HUES64 (cell line): ENCODE results near the gene ECHDC3.

Experiments used
- H3K27ac ChIP-seq: 2 replicates; pipeline ENCODE4 v1.7.0; 2013; ENCODE audit warnings: low read depth, low read length, inconsistent platforms
- H3K27me3 ChIP-seq: 2 replicates; pipeline ENCODE4 v1.6.1; 2013; ENCODE audit warnings: mild to moderate bottlenecking, low read length; ENCODE audit not compliant: insufficient read depth
- H3K36me3 ChIP-seq: 2 replicates; pipeline ENCODE4 v1.6.1; 2013; ENCODE audit warnings: mild to moderate bottlenecking, low read length; ENCODE audit not compliant: insufficient read depth
- H3K4me1 ChIP-seq: 2 replicates; pipeline ENCODE4 v1.6.1; 2013; ENCODE audit warnings: mild to moderate bottlenecking, low read length, moderate library complexity; ENCODE audit not compliant: insufficient read depth
- H3K4me3 ChIP-seq: 2 replicates; pipeline ENCODE4 v1.5.1; 2013; ENCODE audit warnings: mild to moderate bottlenecking, low read length, moderate library complexity
- H3K9ac ChIP-seq: 2 replicates; pipeline ENCODE4 v1.6.1; 2013; ENCODE audit warnings: mild to moderate bottlenecking, low read depth, low read length
- H3K9me3 ChIP-seq: 2 replicates; pipeline ENCODE4 v1.6.1; 2013; ENCODE audit warnings: low read depth, low read length; ENCODE audit not compliant: insufficient read depth
- WGBS: fragments of 150-250, 120-280 bp; methylation state at CpG from one replicate; pipeline ENCODE4 v1.1.7; 2013; ENCODE audit warnings: missing lambda C conversion rate; 5-methylcytosine and 5-hydroxymethylcytosine counted together

ECHDC3 gene

GRCh38 chr10:11762706-11763500 is 20.7 kb downstream of the ECHDC3 start:
- 91% methylated on average over 32 of the region's 32 CpGs for WGBS
- Histone ChIP-seq H3K27me3 (no peaks in the 10 kb centered on the region), H3K36me3 (0 out of 2 replicates have a peak, but pooled peaks cover 2% of the 10 kb centered on the region), H3K4me1 (no peaks in the 10 kb centered on the region), H3K27ac (no peak overlapping the region), H3K9me3 (no peaks in the 10 kb centered on the region), H3K4me3 (no peak overlapping the region), H3K9ac (no peak overlapping the region)

- no peak overlapping the region for H3K9ac ChIP-seq
- H3K36me3 ChIP-seq, result 0 out of 2 replicates have a peak, but pooled peaks cover 2% of the 10 kb centered on the region
- H3K4me3 ChIP-seq, result no peak overlapping the region
- no peaks in the 10 kb centered on the region for H3K4me1 ChIP-seq
- H3K27me3 ChIP-seq, result no peaks in the 10 kb centered on the region
- WGBS, result 83% methylated on average over 8 of the region's 8 CpGs
- no peaks in the 10 kb centered on the region for H3K9me3 ChIP-seq
- H3K27ac ChIP-seq, result no peak overlapping the region
Measured at GRCh38 chr10:11763501-11763861, 21.3 kb downstream of the ECHDC3 start.

- 84% methylated on average over 6 of the region's 6 CpGs for WGBS
- H3K4me1 ChIP-seq, result no peaks in the 10 kb centered on the region
Measured at GRCh38 chr10:11765141-11765540, 23.0 kb downstream of the ECHDC3 start.

GRCh38 chr10:11772575-11773288 is 30.6 kb downstream of the ECHDC3 start:
- Histone ChIP-seq H3K4me1 (no peaks in the 10 kb centered on the region), H3K9me3 (no peaks in the 10 kb centered on the region), H3K27ac (no peak overlapping the region), H3K4me3 (no peak overlapping the region), H3K9ac (no peak overlapping the region), H3K27me3 (no peaks in the 10 kb centered on the region), H3K36me3 (no peaks in the 10 kb centered on the region)
- 90% methylated on average over 16 of the region's 16 CpGs for WGBS

More at GRCh38 chr10:11765141-11765540, 23.0 kb downstream of the ECHDC3 start:
- 0 out of 2 replicates have a peak, but pooled peaks cover 2% of the 10 kb centered on the region for H3K36me3 ChIP-seq
- no peak overlapping the region for H3K4me3 ChIP-seq
- H3K9ac ChIP-seq, result no peak overlapping the region
- no peaks in the 10 kb centered on the region for H3K9me3 ChIP-seq
- H3K27ac ChIP-seq, result no peak overlapping the region
- no peaks in the 10 kb centered on the region for H3K27me3 ChIP-seq

- Histone ChIP-seq H3K4me1 (no peaks in the 10 kb centered on the region), H3K4me3 (no peak overlapping the region), H3K36me3 (no peaks in the 10 kb centered on the region), H3K27ac (no peak overlapping the region), H3K9me3 (no peaks in the 10 kb centered on the region), H3K27me3 (no peaks in the 10 kb centered on the region), H3K9ac (no peak overlapping the region)
- 93% methylated on average over 12 of the region's 14 CpGs for WGBS
Measured at GRCh38 chr10:11773761-11774441, 31.7 kb downstream of the ECHDC3 start.

GRCh38 chr10:11775412-11775811 is 33.2 kb downstream of the ECHDC3 start:
- Histone ChIP-seq H3K27ac (no peak overlapping the region), H3K4me3 (no peak overlapping the region), H3K27me3 (no peaks in the 10 kb centered on the region), H3K36me3 (no peaks in the 10 kb centered on the region), H3K9ac (no peak overlapping the region), H3K4me1 (no peaks in the 10 kb centered on the region), H3K9me3 (no peaks in the 10 kb centered on the region)
- 96% methylated on average over 4 of the region's 5 CpGs for WGBS

DNA sequence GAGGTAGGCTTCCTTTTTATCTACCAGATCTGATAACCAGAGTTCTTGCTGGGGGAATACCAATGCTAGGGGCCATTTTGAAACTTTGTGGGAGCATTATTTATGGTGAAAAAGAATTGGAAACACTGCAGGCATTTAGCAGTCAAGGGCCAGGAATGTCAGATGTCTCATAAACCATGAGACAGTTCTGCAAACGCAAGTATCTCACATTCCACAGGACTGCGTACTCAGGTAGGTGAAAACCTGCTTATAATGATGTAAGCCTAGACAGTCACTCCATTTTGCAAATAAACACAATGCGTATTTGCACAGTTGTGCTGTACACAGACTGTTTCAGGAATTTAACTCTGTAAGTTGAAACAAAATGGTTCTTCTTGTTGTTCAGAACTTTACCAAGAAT is 33.9 kb downstream of the ECHDC3 start:
- Histone ChIP-seq H3K4me3 (no peak overlapping the region), H3K27me3 (no peaks in the 10 kb centered on the region), H3K27ac (no peak overlapping the region), H3K4me1 (no peaks in the 10 kb centered on the region), H3K36me3 (no peaks in the 10 kb centered on the region), H3K9ac (no peak overlapping the region), H3K9me3 (no peaks in the 10 kb centered on the region)
- 94% methylated on average over 3 of the region's 3 CpGs for WGBS

- H3K4me3 ChIP-seq, result no peak overlapping the region
- no peaks in the 10 kb centered on the region for H3K4me1 ChIP-seq
- no peaks in the 10 kb centered on the region for H3K36me3 ChIP-seq
- no peaks in the 10 kb centered on the region for H3K27me3 ChIP-seq
- H3K9ac ChIP-seq, result no peak overlapping the region
- H3K9me3 ChIP-seq, result no peaks in the 10 kb centered on the region
- no peak overlapping the region for H3K27ac ChIP-seq
- 96% methylated on average over 6 of the region's 6 CpGs for WGBS
Measured at GRCh38 chr10:11781114-11781513, 38.9 kb downstream of the ECHDC3 start.

GRCh38 chr10:11782793-11783557 is 40.8 kb downstream of the ECHDC3 start:
- H3K9ac ChIP-seq, result no peak overlapping the region
- H3K4me3 ChIP-seq, result no peak overlapping the region
- H3K27ac ChIP-seq, result no peak overlapping the region
- H3K27me3 ChIP-seq, result no peaks in the 10 kb centered on the region
- H3K36me3 ChIP-seq, result no peaks in the 10 kb centered on the region
- no peaks in the 10 kb centered on the region for H3K4me1 ChIP-seq
- H3K9me3 ChIP-seq, result no peaks in the 10 kb centered on the region
- WGBS, result 84% methylated on average over 18 of the region's 18 CpGs

GRCh38 chr10:11783558-11783865 is 41.3 kb downstream of the ECHDC3 start:
- Histone ChIP-seq H3K27me3 (no peaks in the 10 kb centered on the region), H3K4me3 (no peak overlapping the region), H3K27ac (no peak overlapping the region), H3K4me1 (no peaks in the 10 kb centered on the region), H3K36me3 (no peaks in the 10 kb centered on the region), H3K9ac (no peak overlapping the region), H3K9me3 (no peaks in the 10 kb centered on the region)
- WGBS, result 86% methylated on average over 7 of the region's 7 CpGs

GRCh38 chr10:11787374-11787773 is 45.2 kb downstream of the ECHDC3 start:
- WGBS, result 94% methylated on average over 9 of the region's 9 CpGs
- Histone ChIP-seq H3K27ac (no peak overlapping the region), H3K27me3 (no peaks in the 10 kb centered on the region), H3K9me3 (no peaks in the 10 kb centered on the region), H3K4me3 (no peak overlapping the region), H3K4me1 (no peaks in the 10 kb centered on the region), H3K36me3 (no peaks in the 10 kb centered on the region), H3K9ac (no peak overlapping the region)
